ENCODE measurements around the gene SPO11.

SPO11 gene

GRCh38 chr20:57377350-57377749 is 47.7 kb downstream of the SPO11 start:
- DNase-seq (ENCODE audit: extremely low read depth, low read depth), result no peak
- TF ChIP-seq CTCF (IDR thresholded peaks at IDR 0.05; ENCODE audit: low read depth, low read length), result no peak

GRCh38 chr20:57378107-57378506 is 48.5 kb downstream of the SPO11 start:
- no peak for DNase-seq (ENCODE audit: extremely low read depth, low read depth)

GRCh38 chr20:57378646-57379262 is 49.2 kb downstream of the SPO11 start:
- no peak for DNase-seq (ENCODE audit: extremely low read depth, low read depth)
- TF ChIP-seq CTCF (IDR thresholded peaks at IDR 0.05; ENCODE audit: low read depth, low read length), result no peak

More at GRCh38 chr20:57378107-57378506, 48.5 kb downstream of the SPO11 start:
- TF ChIP-seq CTCF (IDR thresholded peaks at IDR 0.05; ENCODE audit: low read depth, low read length), result no peak

- no peak for TF ChIP-seq CTCF (IDR thresholded peaks at IDR 0.05; ENCODE audit: low read depth, low read length)
- DNase-seq (ENCODE audit: extremely low read depth, low read depth), result no peak
Observed at GRCh38 chr20:57379263-57379647, 49.7 kb downstream of the SPO11 start.

- DNase-seq (ENCODE audit: extremely low read depth, low read depth), result no peak
- no peak for TF ChIP-seq CTCF (IDR thresholded peaks at IDR 0.05; ENCODE audit: low read depth, low read length)
Observed at GRCh38 chr20:57380081-57380750, 50.6 kb downstream of the SPO11 start.

GRCh38 chr20:57381596-57382503 is 52.2 kb downstream of the SPO11 start:
- no peak for DNase-seq (ENCODE audit: extremely low read depth, low read depth)
- TF ChIP-seq CTCF (IDR thresholded peaks at IDR 0.05; ENCODE audit: low read depth, low read length), result peak; percentile 96

- no peak for DNase-seq (ENCODE audit: extremely low read depth, low read depth)
- no peak for TF ChIP-seq CTCF (IDR thresholded peaks at IDR 0.05; ENCODE audit: low read depth, low read length)
Observed at GRCh38 chr20:57382516-57382915, 52.9 kb downstream of the SPO11 start.
